ENCODE results near the gene VIT. TPM values are rescaled to one million over a fixed set of nuclear protein-coding genes. Genes with fewer than 3 reads are reported as not detected.
A peak's percentile ranks its signal among the peaks of the same experiment; 100 is the strongest.

Gene VIT
- total RNA-seq, 1 donor from 2014 or later = not detected

DNA sequence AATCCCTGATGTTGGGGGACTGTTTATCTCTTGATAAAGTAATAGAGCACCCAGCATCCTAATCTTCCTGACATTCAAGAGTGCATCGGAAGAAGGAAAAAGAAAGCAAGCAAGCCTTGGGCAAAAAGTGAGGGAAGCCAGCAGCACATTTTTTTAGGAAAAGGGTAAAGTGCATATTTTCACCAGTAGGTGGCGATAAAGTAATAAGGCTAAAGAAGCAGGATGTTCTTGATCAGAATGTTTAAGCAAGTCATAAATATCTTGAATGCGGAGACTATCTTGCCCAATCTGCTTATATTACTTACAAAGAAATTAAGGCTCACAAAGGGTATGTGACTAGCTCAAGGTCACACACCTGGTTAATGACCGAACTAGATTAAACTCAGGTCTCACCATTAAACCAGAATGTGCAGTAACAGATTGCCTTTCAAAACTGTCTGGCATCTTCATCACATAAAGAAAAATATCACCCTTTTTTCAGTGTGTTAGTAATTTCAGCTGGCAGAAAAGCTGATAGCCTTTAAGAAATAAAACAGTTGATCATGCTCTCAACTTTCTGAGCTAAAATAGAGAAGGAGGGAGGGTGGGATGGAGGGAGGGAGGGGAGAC, 83.8 kb downstream of the VIT start:
- no peak overlapping the region for H3K4me3 Mint-ChIP-seq
- no peak for DNase-seq
- H3K9me3 Mint-ChIP-seq = no peaks in the 10 kb centered on the region
- TF ChIP-seq, protein P1, sequence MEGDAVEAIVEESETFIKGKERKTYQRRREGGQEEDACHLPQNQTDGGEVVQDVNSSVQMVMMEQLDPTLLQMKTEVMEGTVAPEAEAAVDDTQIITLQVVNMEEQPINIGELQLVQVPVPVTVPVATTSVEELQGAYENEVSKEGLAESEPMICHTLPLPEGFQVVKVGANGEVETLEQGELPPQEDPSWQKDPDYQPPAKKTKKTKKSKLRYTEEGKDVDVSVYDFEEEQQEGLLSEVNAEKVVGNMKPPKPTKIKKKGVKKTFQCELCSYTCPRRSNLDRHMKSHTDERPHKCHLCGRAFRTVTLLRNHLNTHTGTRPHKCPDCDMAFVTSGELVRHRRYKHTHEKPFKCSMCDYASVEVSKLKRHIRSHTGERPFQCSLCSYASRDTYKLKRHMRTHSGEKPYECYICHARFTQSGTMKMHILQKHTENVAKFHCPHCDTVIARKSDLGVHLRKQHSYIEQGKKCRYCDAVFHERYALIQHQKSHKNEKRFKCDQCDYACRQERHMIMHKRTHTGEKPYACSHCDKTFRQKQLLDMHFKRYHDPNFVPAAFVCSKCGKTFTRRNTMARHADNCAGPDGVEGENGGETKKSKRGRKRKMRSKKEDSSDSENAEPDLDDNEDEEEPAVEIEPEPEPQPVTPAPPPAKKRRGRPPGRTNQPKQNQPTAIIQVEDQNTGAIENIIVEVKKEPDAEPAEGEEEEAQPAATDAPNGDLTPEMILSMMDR (IDR thresholded peaks at IDR 0.05) = peak; percentile 29
- ChIA-PET CTCF (interaction anchor here (1.2 to 1.6 kb wide), 3 partner anchors 11 to 427 kb away, joined by 3 to 4 read pairs (median 3); no protein-coding TSS in a partner anchor), POLR2A (no interaction called here)
- H3K27me3 Mint-ChIP-seq = peaks cover 8% of the 10 kb centered on the region
- no peaks in the 10 kb centered on the region for H3K36me3 Mint-ChIP-seq (ENCODE audit: low read depth)
- no peak for ATAC-seq (ENCODE audit: low read depth)
- no peaks in the 10 kb centered on the region for H3K4me1 Mint-ChIP-seq
- intact Hi-C loops (cut with micrococcal nuclease) = loop anchor here (2.0 kb wide), 1 partner anchor 1096 kb away; no protein-coding TSS in a partner anchor
- H3K27ac Mint-ChIP-seq = no peak overlapping the region

DNA sequence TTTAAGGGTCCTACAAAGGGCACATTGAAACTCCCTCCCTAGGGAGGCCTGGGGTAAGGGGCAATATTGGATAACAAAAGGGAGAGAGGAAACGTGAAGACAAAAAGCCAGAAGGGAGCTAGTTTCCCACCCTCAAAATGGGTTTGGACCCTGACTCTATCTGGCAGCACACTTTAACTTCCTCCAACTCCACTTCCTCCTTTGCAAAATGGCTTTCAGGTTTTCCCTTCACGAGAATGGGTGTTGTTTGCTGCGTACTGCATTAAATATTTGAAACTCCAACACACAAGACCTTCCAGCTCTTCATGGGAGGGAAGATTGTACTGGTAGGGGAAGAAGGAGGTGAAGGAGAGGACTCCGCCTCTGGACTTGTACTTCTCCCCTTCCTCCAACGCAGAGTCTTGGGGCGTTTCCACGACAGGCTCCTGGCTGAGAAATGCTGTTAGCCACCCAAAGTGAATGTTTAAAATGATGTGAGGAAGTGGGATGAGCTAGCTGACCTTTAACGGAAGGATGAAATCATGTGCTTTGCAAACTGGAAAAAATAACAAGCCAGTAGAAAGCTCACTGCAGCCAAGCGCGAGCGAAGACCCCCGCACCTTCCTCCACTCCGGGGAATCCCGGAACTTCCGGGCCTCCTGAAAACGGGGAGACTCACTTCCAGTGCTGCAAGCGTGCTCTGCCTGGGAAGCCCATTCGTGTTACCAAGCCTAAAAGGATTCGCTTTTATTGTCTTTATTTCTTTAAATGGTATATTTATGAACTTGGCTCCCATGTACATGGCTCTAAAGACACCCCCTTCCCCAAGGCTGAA, 85.6 kb downstream of the VIT start:
- H3K27ac Mint-ChIP-seq = no peak overlapping the region
- CTCF ChIA-PET = interaction anchor here (0.8 to 1.0 kb wide), 3 partner anchors 8 to 429 kb away, joined by 3 read pairs; no protein-coding TSS in a partner anchor
- H3K9me3 Mint-ChIP-seq = no peaks in the 10 kb centered on the region
- POLR2A ChIA-PET = no interaction called here
- H3K4me3 Mint-ChIP-seq = no peak overlapping the region
- H3K27me3 Mint-ChIP-seq = peaks cover 8% of the 10 kb centered on the region
- H3K36me3 Mint-ChIP-seq (ENCODE audit: low read depth) = no peaks in the 10 kb centered on the region
- DNase-seq (no peak), ATAC-seq (ENCODE audit: low read depth) (no peak)
- intact Hi-C loops (cut with micrococcal nuclease) = loop anchor here (2.0 kb wide), 1 partner anchor 1095 kb away; no protein-coding TSS in a partner anchor
- TF ChIP-seq, protein P1 (IDR thresholded peaks at IDR 0.05) = no peak
- no peaks in the 10 kb centered on the region for H3K4me1 Mint-ChIP-seq

DNA sequence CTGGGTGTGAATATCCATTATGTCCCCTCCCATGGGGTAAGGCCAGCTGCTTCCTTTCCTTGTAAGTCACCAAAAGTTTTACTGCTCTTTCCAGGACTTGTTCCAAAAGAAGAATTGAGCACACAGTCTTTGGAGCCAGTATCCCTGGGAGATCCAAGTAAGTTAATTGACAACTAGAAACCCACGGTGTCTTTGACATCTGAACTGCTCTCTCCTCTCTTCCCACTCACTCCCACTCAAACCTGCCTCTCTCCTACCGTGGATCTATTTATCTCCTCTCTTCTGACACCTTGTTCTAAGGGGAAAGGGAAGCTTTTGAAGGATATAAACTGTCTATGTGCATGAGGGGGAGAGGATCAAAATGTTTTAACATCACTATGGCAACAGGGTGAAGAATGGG, 86.7 kb downstream of the VIT start:
- intact Hi-C loops (cut with micrococcal nuclease) = no loop called here
- H3K4me3 Mint-ChIP-seq = no peak overlapping the region
- H3K27me3 Mint-ChIP-seq = peaks cover 5% of the 10 kb centered on the region
- ATAC-seq (ENCODE audit: low read depth) (no peak), DNase-seq (no peak)
- H3K9me3 Mint-ChIP-seq = no peaks in the 10 kb centered on the region
- no peaks in the 10 kb centered on the region for H3K4me1 Mint-ChIP-seq
- ChIA-PET CTCF (interaction anchor here (0.8 kb wide), 1 partner anchor 431 kb away, joined by 3 read pairs; no protein-coding TSS in a partner anchor), POLR2A (no interaction called here)
- H3K36me3 Mint-ChIP-seq (ENCODE audit: low read depth) = no peaks in the 10 kb centered on the region
- TF ChIP-seq, protein P1 (IDR thresholded peaks at IDR 0.05) = no peak
- H3K27ac Mint-ChIP-seq = no peak overlapping the region

DNA sequence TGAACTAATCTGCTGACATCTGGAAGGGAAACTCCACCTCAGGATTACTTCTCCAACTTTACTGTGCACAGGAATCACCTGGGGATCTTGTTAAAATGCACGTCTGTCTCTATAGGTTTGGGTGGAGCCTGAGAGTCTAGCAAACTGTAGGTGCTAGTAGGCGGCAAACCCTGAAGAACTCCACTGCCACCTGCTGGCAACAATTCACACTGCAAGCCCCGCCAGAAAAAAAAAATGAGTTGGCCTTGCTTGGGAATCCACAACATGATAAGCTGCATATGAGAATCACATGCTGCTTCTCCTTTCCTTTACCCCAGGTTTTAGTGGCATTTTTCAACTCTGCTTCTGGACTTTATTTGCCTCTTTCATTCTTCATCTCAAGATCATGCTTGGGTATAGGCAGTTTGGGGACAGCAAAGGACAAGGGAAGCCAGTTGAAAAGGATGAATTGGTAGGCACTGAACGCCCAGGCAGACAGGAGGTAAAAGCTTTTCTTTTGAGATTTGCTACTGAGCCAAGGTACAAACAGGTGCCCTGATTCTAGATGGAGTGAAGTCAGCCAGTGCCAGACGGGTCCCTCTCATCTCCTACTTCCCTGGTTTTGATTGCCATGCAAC, 88.8 kb downstream of the VIT start:
- TF ChIP-seq, protein P1 (IDR thresholded peaks at IDR 0.05) = peak; percentile 95
- intact Hi-C loops (cut with micrococcal nuclease) = loop anchor here (1.0 to 5.0 kb wide), 3 partner anchors 220 to 1618 kb away; no protein-coding TSS in a partner anchor
- H3K27me3 Mint-ChIP-seq = peaks cover 5% of the 10 kb centered on the region
- ATAC-seq (ENCODE audit: low read depth) = peak; percentile 79
- H3K9me3 Mint-ChIP-seq = no peaks in the 10 kb centered on the region
- POLR2A ChIA-PET = no interaction called here
- CTCF ChIA-PET = interaction anchor here (0.9 to 2.4 kb wide), 6 partner anchors 9 to 435 kb away, joined by 3 to 14 read pairs (median 4); partner anchors contain the start of gene CRIM1
- H3K4me1 Mint-ChIP-seq = peaks cover 10% of the 10 kb centered on the region
- H3K27ac Mint-ChIP-seq = no peak overlapping the region
- peak; percentile 50 for DNase-seq
- H3K36me3 Mint-ChIP-seq (ENCODE audit: low read depth) = no peaks in the 10 kb centered on the region
- H3K4me3 Mint-ChIP-seq = no peak overlapping the region
